Measurements from ENCODE around the gene POMGNT2.

The POMGNT2 gene

DNA sequence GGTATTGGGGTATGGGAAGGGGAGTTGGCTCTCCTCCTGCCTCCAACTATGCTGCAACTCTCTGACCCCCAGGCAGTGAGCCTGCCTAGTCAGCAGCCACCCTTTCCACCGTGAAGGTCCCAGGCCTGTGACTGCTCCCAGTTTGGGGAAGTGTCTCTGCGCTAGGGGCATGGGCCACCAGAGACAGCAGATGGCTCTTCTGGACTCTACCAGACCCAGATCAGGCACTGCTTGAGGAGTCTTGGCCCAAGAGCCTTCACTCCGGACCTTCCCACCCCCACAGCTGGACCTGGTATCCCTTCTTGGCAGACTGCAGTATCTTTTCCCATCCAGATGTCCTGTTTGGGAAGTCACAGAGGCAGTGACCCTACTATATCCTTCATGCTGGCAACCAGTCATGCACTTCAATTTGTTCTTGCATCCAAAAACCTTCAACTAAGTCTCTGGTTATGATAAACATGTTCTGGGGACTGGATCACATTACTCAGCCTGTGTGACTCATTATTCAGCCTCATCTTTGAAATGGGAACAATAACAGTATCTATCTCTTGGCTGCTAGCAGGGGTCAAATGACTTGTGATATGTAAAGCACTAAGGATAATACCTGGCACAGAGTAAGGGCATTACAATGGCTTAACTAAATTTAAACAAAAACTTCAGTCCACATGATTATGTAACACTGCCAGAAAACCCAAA is 62.7 kb downstream of the POMGNT2 start:
- no peak for DNase-seq

DNA sequence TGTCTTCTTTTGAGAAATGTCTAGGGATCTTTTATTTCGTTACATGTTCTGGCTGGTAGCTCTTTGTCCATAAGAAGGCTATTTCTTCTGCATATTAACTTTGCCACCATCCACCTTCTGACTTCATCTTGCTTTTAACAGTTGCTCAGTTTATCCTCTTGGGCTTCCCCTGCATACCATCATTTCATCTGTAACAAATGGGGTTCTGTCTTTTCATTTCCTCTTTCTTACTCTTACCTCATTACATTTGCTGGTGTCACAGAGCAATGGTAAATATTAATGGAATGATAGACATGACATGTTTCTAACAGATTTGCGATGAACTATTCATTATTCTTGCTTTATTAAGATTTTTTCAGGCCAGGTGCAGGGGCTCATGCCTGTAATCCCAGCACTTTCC is 64.4 kb downstream of the POMGNT2 start:
- DNase-seq, result no peak

DNA sequence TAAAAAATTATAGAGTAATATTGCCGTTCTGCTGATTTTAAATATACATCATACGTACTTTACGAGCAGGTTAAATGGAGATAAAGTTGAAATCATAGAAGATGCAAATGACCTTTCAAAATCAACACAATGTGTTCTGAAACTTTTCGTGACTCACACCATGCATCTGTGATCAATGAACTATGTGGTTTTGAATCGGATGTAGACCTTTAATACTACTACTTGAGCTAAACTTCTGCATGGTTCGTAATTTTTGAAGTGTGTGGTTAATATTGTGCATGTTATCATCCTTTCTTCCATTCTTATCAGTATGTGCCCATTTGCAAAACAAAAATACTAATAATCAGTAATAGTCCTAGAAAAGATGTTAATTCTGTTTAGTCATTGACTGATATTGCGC is 67.9 kb downstream of the POMGNT2 start:
- no peak for DNase-seq

DNA sequence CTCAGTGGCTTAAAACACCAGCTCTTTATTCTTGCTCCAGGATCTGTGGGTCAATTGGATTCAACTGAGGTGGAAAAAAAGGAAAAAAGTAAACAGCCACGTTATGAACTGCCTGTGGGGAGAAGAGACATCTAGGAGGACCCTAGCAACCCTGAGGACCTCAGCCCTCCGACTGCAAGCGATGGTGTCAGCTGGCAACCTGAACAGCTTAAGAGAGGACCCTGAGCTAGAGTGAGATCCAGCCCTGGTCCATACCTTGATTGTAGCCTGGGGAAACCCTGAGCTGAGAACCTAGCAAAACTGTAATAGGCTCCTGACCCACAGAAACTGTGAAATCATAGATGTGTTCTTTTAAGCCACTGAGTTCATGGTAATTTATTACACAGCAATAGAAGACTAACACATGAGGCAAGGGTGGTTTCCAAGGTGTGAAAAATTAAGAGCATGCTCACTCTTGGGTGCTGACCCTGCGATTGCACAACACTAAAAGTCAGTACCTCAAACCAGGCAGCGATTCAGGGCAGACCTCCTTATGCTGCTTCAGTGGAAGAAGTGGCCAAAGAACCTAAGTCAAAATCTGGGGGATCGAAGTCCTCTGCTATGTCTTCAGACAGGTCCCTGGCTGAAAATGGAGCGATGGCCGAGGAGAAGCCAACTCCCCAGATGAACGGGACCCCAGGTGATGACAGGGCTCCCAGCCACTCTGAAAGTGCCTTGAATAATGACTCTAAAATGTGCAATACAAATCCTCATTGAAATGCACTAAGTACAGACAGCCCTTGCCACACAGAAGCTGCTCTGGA is 69.1 kb downstream of the POMGNT2 start:
- DNase-seq, result no peak

DNA sequence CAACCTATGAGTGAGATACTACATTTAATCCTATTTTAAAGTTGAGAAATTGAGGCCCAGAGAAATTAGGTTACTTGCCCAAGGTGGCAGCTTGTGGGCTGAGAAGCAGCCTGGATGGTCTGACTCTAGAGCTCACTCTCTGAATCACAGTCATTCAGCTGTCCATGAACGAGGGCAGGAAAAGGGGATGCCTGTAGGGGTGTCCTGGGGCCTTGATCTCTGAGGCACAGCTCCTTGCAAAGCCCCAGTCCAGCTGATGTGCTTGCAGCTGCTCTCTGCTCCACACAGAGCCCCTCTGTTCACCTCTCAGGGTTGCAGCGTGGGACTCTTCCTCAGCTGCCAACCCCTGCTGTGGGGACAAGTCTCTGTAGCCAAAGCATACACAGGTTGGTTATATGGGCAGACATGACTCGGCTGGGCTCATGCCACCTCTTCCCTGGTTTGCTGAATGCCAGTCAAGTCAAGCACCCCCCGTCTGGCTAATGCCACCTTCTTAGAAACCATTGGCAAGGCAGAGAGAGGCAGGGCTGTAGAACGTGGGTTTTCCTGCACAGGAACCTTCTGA is 70.0 kb downstream of the POMGNT2 start:
- DNase-seq, result no peak

DNA sequence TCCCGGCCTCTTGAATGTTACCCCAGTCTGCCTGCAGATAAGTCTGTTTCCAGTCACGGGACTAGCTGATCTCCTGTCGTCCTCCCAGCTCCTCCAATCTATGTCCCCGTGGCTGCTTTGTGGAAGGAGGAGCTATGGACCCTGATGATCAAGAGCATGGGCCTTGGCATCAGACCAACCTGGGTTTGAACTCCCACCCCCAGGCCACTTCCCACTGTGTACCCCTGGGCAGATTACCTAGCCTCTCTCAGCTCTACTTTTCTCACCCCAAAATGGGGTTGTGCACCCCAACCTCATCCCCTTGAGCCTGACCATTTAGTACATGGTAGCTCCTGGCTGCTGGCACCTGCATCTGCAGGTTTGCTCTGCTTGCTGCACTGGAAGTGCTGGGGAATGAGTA is 71.0 kb downstream of the POMGNT2 start:
- no peak for DNase-seq

DNA sequence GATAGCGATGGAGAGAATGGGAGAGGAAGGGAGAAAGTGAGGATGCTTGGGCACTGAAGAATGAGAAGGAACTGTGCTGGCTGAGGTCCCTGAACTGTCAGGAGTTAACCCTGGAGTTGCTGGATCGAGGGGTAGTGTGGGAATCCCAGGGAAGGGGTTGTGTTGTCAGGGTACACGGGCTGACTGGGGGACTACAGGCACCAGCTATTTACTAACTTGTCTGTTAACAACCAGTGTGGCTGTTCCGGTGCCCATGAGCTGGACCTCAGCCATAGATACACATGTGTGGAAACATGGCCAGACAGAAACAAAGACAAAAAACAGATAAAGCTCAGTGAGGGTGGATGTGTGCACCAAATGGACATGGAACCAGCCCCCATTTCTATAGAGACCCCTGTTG is 71.7 kb downstream of the POMGNT2 start:
- no peak for DNase-seq

DNA sequence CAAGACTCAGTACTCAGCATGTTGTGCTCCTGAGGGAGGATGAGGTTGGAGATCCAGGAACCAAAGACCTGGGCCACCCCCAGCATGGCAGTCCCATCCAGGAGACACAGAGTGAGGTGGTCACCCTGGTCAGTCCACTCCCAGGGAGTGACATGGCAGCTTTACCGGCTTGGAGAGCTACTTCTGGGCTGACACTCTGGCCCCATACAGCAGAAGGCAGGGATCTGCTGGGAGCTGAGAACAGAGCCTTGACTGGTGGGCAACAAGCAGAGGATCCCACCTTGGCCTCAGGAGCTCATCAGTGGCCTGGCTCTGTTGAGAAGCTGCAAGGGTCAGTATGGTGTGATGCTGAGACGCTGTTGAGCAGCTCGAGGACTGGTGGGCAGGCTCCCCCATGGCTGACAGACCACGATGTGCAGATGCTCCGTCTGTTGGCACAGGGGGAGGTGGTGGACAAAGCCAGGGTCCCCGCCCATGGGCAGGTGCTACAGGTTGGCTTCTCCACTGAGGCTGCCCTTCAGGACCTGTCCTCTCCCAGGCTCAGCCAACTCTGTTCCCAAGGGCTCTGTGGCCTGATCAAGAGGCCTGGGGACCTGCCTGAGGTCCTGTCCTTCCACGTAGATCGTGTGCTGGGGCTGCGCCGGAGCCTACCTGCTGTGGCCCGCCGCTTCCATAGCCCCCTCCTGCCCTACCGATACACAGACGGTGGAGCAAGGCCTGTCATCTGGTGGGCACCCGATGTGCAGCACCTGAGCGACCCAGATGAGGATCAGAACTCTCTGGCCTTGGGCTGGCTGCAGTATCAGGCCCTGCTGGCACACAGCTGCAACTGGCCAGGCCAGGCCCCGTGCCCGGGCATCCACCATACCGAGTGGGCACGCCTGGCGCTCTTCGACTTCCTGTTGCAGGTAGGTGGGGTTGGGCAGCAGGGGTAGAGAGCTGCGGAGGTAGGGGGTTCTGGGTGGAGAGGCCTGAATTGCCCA is 72.9 kb downstream of the POMGNT2 start:
- DNase-seq, result no peak

DNA sequence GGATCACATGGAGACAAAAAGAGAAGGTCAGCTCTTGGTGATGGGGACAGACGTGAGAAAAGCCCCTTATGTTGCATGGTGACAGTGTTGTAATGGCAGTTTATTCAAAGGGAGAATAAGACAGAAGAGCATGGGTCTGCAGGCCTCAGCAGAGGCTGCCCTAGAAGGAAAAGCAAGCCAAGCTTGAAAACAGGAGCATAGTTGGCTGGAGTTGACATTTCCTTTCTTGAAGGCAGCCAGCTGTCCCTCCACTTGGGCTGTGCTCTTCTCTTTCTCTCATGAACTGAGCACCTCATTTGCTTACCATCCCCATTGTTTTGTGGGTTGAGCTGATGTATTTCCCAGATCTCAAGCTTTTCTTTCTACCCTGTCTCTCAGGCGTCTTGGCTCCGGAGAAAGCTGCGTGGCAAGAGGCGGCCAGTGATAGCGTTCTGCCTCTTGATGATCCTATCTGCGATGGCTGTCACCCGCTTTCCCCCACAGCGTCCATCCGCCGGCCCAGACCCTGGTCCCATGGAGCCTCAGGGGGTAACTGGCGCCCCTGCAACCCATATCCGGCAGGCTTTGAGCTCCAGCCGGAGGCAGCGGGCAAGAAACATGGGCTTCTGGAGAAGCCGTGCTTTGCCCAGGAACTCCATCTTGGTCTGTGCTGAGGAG is 73.9 kb downstream of the POMGNT2 start:
- no peak for DNase-seq

DNA sequence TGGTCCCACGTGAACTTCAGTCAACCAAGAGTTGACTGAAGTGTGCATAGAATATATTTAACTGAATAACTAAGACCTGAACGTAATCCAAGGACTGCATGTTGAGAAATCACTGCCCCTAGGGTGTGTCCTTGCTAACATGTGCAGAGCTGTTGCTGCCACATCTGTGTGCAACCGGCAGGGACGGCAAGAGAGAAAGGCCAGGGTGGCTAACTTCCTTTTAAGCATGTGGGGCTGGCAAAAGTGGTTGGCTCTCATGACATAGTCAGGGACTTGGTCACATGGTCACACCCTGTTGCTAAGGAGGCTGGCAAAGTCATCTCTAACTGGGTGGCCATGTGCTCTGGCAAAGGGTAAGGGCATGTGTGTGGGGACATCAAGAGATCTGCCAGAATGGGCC is 74.4 kb downstream of the POMGNT2 start:
- no peak for DNase-seq

DNA sequence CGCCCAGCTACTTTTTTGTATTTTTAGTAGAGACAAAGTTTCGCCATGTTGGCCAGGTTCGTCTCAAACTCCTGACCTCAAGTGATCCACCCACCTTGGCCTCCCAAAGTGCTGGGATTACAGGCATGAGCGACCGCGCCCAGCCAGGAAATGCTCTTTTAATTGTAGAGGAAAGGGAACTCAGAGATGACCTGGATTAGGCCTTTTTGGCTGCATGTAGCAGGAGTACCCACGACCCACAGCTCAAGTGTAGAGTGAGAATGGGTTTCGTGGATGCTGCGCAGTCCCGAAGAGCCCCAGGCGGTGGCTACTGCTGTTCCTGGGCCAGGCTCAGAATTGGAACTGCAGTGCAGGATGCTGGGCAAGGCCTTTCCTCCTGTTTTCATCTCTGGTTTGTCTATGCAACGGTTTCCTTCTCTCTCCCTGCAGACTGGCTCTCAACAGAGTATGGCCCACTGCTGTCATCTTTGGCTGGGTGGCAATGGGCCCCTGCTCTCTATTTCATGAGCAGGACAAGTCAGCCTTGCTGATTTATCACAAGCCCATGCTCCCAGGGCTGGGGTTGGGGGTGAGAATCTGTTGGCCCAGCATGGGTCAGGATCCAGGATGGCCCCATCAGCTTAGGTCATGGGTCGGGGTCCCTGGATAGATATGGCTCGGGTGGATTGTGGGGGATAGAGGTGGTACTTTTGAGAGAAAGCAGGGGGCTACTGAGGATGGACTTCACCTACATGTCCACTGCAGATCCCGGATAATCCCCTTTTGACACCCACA is 75.5 kb downstream of the POMGNT2 start:
- DNase-seq, result no peak
